Measurements from ENCODE around the gene PTPRJ. TPM values are rescaled to one million over a fixed set of nuclear protein-coding genes. Genes with fewer than 3 reads are reported as not detected.

The PTPRJ gene
- total RNA-seq, 3 donors from 2014 or later: 14.6 to 15.7 (median 14.7) TPM

GRCh38 chr11:47994417-47994816 lies 14.1 kb downstream of the PTPRJ start:
- Histone ChIP-seq H3K9me3 (no peaks in the 10 kb centered on the region), H3K27ac (no peak overlapping the region), H3K4me1 (peaks cover 0 to 5% of the 10 kb centered on the region in 2 donors), H3K4me3 (no peak overlapping the region), H3K36me3 (no peaks in the 10 kb centered on the region), H3K27me3 (no peaks in the 10 kb centered on the region)
- DNase-seq (ENCODE audit: low spot score in 2 of 2): no peak
- no peak for TF ChIP-seq POLR2AphosphoS5 (IDR thresholded peaks at IDR 0.05)
- no peak for TF ChIP-seq CTCF (IDR thresholded peaks at IDR 0.05)
- no peak for TF ChIP-seq POLR2A (IDR thresholded peaks at IDR 0.05)
- intact Hi-C loops (cut with DNase I; ENCODE audit: low total_unique reads): no loop called here

DNA sequence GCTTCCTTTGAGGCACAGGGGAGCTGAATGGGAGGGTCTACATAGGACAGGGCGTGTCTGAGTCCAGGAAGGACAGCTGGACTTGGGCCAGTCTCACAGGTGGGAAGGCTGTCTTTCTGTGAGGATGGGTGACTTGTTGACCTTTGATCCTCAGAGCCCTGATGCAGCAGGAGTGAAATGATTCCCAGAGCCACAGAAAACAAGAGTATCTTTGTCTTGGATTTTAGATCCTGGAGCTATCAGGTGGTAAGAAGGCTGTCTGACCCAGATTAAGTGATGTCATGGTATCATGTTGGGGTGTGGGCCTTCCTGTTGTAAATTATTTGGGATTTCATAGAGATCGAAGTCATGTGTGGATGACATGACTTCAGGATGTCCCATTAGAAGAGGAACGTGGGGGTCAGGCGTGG lies 15.0 kb downstream of the PTPRJ start:
- TF ChIP-seq POLR2AphosphoS5 (IDR thresholded peaks at IDR 0.05): no peak
- TF ChIP-seq POLR2A (IDR thresholded peaks at IDR 0.05): no peak
- TF ChIP-seq CTCF (IDR thresholded peaks at IDR 0.05): no peak
- DNase-seq (ENCODE audit: low spot score in 2 of 2): no peak
- Histone ChIP-seq H3K36me3 (no peaks in the 10 kb centered on the region), H3K27me3 (no peaks in the 10 kb centered on the region), H3K27ac (no peak overlapping the region), H3K4me3 (no peak overlapping the region), H3K9me3 (no peaks in the 10 kb centered on the region), H3K4me1 (peaks cover 0 to 5% of the 10 kb centered on the region in 2 donors)
- intact Hi-C loops (cut with DNase I; ENCODE audit: low total_unique reads): no loop called here

DNA sequence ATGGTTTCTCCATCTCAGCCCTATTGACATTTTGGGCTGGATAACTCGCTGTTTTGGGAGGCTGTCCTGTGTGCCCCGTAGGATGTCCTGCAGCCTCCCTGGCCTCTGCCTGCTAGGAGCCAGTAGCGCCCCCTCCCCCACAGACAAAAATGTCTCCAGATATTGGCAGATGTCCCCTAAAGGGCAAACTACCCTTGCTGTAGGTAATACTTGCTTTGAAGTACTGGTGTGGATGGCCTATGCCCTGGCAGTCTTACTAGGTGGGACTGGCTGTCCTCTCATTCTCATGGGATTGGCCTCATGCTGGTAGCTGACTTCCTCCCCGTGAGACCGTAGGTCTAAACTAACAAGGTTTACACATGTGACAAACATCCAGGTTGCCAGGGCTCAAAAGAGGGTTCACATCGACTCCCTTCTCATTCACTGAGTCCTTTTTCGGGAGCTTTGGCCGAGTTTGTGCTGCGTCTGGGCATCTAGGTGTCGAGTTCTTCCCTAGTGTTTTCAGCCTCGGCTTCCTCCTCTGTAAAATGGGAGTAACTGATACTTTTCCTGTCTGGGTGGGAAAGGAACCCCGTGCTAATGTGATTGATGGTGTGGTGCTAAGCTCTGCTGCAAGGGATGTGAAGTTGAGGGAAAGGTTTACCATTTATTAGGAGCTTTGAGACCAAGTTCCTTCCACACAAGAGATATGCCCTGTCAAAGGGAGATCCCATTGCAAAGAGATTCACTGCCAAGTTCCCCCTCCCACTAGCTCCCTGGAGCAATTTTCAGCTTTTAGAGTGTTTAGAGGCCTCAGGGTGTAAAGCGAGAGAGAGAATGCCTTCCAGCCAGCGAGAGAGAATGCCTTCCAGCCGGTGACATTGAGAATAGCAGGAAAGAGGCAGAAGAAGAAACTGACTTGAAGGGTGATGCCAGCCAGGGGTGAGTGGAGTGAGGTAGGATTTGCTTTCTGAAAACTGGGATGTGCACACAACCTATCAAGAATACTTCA lies 17.0 kb downstream of the PTPRJ start:
- TF ChIP-seq POLR2AphosphoS5 (IDR thresholded peaks at IDR 0.05) (no peak), POLR2A (IDR thresholded peaks at IDR 0.05) (no peak), CTCF (IDR thresholded peaks at IDR 0.05) (no peak)
- H3K27ac ChIP-seq: no peak overlapping the region
- H3K9me3 ChIP-seq: no peaks in the 10 kb centered on the region
- DNase-seq (ENCODE audit: low spot score in 2 of 2): no peak
- H3K27me3 ChIP-seq: no peaks in the 10 kb centered on the region
- peaks cover 0 to 5% of the 10 kb centered on the region in 2 donors for H3K4me1 ChIP-seq
- H3K36me3 ChIP-seq: no peaks in the 10 kb centered on the region
- H3K4me3 ChIP-seq: no peak overlapping the region
- intact Hi-C loops (cut with DNase I; ENCODE audit: low total_unique reads): no loop called here

DNA sequence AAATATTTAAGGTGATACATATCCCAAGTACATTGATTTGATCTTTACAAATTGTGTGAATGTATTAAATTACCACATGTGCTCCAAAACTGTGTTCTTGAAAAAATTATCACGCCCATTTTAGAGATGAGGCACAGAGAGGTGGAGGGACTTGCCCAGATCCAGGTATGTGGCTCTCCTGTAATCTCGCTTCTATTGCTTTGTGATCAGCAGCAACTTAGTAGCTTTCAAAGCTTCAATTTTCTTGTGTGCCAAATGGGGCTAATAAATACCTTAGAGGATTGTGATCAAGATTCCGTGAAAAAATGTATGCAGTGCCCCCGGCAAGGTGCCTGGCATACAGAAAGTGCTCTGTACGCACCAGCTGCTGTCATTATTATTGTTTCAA lies 18.0 kb downstream of the PTPRJ start:
- peak overlapping the region; percentile 43 to 50 for H3K27ac ChIP-seq
- no peak for TF ChIP-seq CTCF (IDR thresholded peaks at IDR 0.05)
- no peak for TF ChIP-seq POLR2AphosphoS5 (IDR thresholded peaks at IDR 0.05)
- no peak for TF ChIP-seq POLR2A (IDR thresholded peaks at IDR 0.05)
- no peaks in the 10 kb centered on the region for H3K27me3 ChIP-seq
- no peak overlapping the region for H3K4me3 ChIP-seq
- intact Hi-C loops (cut with DNase I; ENCODE audit: low total_unique reads): no loop called here
- H3K4me1 ChIP-seq: peaks cover 0 to 5% of the 10 kb centered on the region in 2 donors
- H3K36me3 ChIP-seq: no peaks in the 10 kb centered on the region
- no peaks in the 10 kb centered on the region for H3K9me3 ChIP-seq
- no peak for DNase-seq (ENCODE audit: low spot score in 2 of 2)

- Histone ChIP-seq H3K9me3 (no peaks in the 10 kb centered on the region), H3K36me3 (no peaks in the 10 kb centered on the region), H3K27me3 (no peaks in the 10 kb centered on the region), H3K4me1 (peaks cover 0 to 5% of the 10 kb centered on the region in 2 donors), H3K4me3 (no peak overlapping the region), H3K27ac (peak overlapping the region; percentile 43 to 50)
- intact Hi-C loops (cut with DNase I; ENCODE audit: low total_unique reads): no loop called here
- no peak for TF ChIP-seq CTCF (IDR thresholded peaks at IDR 0.05)
- no peak for TF ChIP-seq POLR2A (IDR thresholded peaks at IDR 0.05)
- TF ChIP-seq POLR2AphosphoS5 (IDR thresholded peaks at IDR 0.05): no peak
- DNase-seq (ENCODE audit: low spot score in 2 of 2): no peak
Observed at GRCh38 chr11:47998733-47999359, 18.5 kb downstream of the PTPRJ start.

All from breast epithelium (tissue), 4 donors.